Endothelial cell of umbilical vein (primary cell): ENCODE measurements around the gene NPM3.

Experiments
- EZH2 ChIP-seq: IDR thresholded peaks from 2 replicates; pipeline ENCODE4 v1.6.1; 2012; ENCODE audit warnings: borderline replicate concordance, low read depth, mild to moderate bottlenecking, moderate library complexity, low read length, inconsistent platforms; ENCODE audit not compliant: severe bottlenecking
- POLR2A ChIP-seq: IDR thresholded peaks from 2 replicates; pipeline ENCODE4 v1.6.1; 2012; ENCODE audit warnings: low read depth, mild to moderate bottlenecking, control low read depth, low read length
- TF ChIP-seq, protein P1 (sequence below), 2 donors: IDR thresholded peaks; 1 replicate in 1 of 2; 2 replicates in 1 of 2; pipeline ENCODE4 v1.5.1; 2011; ENCODE audit warnings: low read length in 2 of 2, mild to moderate bottlenecking in 2 of 2, moderate library complexity in 2 of 2, control low read depth in 1 of 2, inconsistent platforms in 1 of 2, low read depth in 1 of 2; ENCODE audit not compliant: insufficient read depth in 1 of 2; ENCODE audit errors: extremely low read depth in 1 of 2

- TF ChIP-seq, protein P1, sequence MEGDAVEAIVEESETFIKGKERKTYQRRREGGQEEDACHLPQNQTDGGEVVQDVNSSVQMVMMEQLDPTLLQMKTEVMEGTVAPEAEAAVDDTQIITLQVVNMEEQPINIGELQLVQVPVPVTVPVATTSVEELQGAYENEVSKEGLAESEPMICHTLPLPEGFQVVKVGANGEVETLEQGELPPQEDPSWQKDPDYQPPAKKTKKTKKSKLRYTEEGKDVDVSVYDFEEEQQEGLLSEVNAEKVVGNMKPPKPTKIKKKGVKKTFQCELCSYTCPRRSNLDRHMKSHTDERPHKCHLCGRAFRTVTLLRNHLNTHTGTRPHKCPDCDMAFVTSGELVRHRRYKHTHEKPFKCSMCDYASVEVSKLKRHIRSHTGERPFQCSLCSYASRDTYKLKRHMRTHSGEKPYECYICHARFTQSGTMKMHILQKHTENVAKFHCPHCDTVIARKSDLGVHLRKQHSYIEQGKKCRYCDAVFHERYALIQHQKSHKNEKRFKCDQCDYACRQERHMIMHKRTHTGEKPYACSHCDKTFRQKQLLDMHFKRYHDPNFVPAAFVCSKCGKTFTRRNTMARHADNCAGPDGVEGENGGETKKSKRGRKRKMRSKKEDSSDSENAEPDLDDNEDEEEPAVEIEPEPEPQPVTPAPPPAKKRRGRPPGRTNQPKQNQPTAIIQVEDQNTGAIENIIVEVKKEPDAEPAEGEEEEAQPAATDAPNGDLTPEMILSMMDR (IDR thresholded peaks at IDR 0.05; ENCODE audit: extremely low read depth in 1 of 2, insufficient read depth in 1 of 2, low read depth in 1 of 2, low read length in 2 of 2) = no peak
- TF ChIP-seq EZH2 (no peak), POLR2A (no peak)
These were observed 29.4 kb upstream of the NPM3 start for GRCh38 chr10:101812606-101813005.
